ENCODE results near the gene LTN1. TPM values are rescaled to one million over a fixed set of nuclear protein-coding genes. Genes with fewer than 3 reads are reported as not detected.
"Not testable (repeated sequence)": the region's sequence is repeated elsewhere in the genome, so short reads cannot be mapped to it uniquely, and the experiment has no call there.

The LTN1 gene
- total RNA-seq, 1 donor from 2014 or later, result 18.1 TPM

- no peak for DNase-seq
- intact Hi-C loops (cut with micrococcal nuclease), result no loop called here
- ATAC-seq, result no peak
These were observed 56.6 kb downstream of the LTN1 start for GRCh38 chr21:28936036-28936435.

- ATAC-seq, result no peak
- DNase-seq, result no peak
- intact Hi-C loops (cut with micrococcal nuclease), result no loop called here
These were observed 60.0 kb downstream of the LTN1 start for GRCh38 chr21:28932717-28933116.

DNA sequence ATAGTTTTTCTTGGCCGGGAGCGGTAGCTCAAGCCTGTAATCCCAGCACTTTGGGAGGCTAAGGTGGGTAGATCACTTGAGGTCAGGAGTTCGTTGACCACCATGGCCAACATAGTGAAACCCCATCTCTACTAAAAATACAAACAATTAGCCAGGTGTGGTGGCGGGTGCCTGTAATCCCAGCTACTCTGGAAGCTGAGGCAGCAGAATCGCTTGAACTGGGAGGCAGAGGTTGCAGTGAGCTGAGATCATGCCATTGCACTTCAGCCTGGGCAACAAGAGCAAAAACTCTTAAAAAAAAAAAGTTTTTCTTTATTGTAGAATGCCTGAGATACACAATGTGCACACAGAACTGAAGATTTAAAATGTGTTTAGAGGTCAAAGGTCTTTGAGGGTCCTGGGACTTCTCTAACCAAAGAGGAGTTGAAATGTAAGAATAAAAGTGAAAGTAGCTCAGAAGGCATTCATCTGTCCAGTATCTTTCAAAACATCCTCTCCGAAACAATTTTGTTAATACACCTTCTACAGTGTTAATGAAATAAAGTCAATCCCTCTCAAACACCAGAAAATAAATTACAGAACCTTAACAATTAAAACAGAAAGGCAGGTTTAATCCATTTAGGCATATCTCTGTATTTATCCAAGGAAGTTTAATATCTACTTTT, 60.8 kb downstream of the LTN1 start:
- ATAC-seq; intact Hi-C loops (cut with micrococcal nuclease); DNase-seq: not testable (repeated sequence)

DNA sequence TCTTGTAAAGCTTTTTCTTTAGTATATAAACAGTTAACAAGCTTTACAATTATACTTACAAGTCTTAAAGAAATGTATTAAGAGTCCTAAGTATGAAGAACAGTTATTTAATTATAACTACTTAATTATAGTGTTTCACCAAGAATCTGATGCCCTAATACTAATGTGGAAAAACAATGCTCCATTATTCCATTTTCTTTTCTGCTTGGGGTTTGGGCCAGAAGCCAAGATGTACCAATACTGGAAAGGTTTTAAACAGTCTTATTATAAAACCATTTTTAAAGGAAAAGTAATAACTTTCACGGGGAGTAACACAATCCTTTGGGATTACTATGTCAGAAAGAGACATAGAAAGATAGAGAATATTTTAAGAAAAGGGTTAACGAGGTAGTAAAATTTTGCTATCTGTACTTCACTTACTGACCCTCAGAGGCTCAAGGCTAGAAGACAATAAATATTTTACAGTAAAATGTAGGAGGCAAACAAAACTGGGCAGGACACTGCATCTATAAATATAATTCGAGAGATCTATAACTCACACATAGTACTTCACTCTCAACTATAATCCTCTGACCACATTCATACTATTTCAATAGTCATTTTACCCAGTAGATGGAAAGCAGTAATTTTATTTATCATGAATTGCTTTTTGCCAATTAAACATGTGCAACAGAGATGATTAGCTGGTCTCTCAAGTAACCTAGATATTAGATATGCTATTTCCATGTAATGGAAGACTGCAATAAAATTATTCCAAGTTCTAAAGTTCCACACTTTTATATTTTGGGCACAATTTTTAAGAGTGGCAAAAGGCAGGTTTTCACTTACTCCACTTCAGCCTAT, 63.9 kb downstream of the LTN1 start:
- ATAC-seq, result no peak
- no peak for DNase-seq
- intact Hi-C loops (cut with micrococcal nuclease), result no loop called here

DNA sequence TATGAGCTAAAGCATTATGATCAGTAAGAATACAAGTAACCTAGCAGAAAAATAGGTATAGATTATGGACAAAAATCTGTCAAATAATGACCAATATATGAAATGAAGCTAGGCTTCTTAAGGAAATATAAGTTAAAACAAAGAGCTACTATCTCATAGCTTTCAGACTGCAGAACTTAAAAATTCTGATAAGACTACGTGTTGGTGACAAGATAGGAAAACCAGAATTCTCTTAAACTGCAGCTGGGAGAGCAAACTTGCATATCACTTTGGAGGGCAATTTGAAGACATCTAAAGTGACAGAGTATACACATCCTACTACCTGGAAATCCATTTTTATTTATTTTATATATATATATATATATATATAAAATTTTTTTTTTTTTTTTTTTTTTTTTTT, 65.5 kb downstream of the LTN1 start:
- DNase-seq, result no peak
- no peak for ATAC-seq
- intact Hi-C loops (cut with micrococcal nuclease), result no loop called here

GRCh38 chr21:28923439-28923975, 69.2 kb downstream of the LTN1 start:
- intact Hi-C loops (cut with micrococcal nuclease), result no loop called here
- no peak for DNase-seq
- no peak for ATAC-seq

- ATAC-seq (no peak), DNase-seq (no peak)
- intact Hi-C loops (cut with micrococcal nuclease), result no loop called here
These were observed 70.3 kb downstream of the LTN1 start for GRCh38 chr21:28922368-28922767.

DNA sequence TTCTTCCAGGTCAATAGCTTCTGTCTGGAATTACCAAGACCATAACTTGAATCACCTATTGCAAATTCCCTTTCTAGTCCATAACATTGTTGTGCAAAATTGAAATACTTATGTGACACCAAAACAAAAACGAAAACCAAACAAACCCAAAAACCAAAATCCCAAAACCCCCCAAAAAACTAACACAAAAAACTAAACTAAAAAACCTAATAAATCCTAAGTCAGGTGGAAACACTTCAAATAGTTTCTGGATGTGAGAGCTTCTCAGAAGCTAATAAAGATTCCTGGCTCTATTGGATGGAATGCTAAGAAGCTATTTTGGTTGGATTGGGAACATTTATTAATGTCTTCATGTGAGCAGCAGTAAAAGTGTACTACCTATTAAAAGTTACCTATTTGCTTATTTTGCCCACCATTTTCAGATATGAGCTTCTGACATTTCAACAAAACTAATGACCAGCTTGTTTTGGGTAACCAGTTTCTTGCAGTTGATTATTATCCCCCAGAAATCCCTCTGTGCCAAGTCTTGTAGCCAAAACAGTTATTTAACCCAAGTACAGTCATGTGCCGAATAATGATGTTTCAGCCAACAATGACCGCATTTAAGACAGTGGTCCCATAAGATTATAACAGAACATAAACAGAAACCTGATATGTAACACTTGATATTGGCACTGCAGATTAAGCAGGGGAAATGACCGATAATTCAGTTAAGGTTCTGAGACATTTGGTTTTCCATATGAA, 76.4 kb downstream of the LTN1 start:
- intact Hi-C loops (cut with micrococcal nuclease), result no loop called here
- ATAC-seq (no peak), DNase-seq (no peak)

- intact Hi-C loops (cut with micrococcal nuclease), result no loop called here
- ATAC-seq, result no peak
- DNase-seq, result no peak
These were observed 79.6 kb downstream of the LTN1 start for GRCh38 chr21:28913071-28913470.

- intact Hi-C loops (cut with micrococcal nuclease), result no loop called here
- ATAC-seq, result no peak
- DNase-seq, result no peak
These were observed 82.3 kb downstream of the LTN1 start for GRCh38 chr21:28910280-28910887.

DNA sequence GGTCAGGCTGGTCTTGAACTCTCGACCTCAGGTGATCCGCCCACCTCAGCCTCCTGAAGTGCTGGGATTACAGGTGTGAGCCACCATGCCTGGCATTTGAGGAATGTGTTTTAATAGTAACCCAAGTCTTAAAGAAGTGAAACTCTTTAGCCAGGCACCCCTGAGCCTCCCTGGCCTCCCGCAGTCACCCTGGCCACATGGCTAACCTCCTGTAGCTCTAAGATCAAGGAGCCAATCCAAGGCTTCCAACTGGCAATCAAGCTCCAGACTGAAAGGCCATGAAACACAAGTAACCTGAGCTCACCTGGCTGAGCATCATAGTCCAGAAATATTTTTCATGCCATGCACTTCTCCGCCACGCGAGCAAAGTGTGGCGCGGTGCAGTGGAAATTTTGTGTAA, 84.3 kb downstream of the LTN1 start:
- DNase-seq (no peak), ATAC-seq (no peak)
- intact Hi-C loops (cut with micrococcal nuclease), result no loop called here

DNA sequence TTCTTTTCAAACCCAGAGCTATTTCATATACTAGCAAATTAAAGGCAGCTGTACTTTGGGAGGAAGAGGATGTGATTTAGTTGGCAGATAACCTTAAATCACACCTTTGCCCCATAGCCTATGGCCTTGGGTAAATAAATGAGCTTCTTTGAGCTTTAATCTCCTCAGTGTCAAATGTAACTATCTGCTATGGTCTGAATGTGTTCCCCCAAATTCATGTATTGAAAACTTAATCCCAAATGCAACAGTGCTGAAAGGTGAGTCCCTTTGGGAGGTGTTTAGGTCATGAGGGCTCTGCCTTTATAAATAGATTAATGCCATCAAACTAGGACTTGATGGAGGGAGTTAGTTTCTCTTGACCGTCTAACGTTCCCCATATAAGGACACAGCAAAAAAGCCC, 85.8 kb downstream of the LTN1 start:
- ATAC-seq (no peak), DNase-seq (no peak)
- intact Hi-C loops (cut with micrococcal nuclease), result no loop called here

- intact Hi-C loops (cut with micrococcal nuclease), result no loop called here
- DNase-seq (no peak), ATAC-seq (no peak)
These were observed 86.4 kb downstream of the LTN1 start for GRCh38 chr21:28906236-28906635.

- no peak for ATAC-seq
- no peak for DNase-seq
- intact Hi-C loops (cut with micrococcal nuclease), result no loop called here
These were observed 87.7 kb downstream of the LTN1 start for GRCh38 chr21:28904961-28905435.

- intact Hi-C loops (cut with micrococcal nuclease), result no loop called here
- ATAC-seq, result no peak
- no peak for DNase-seq
These were observed 89.2 kb downstream of the LTN1 start for GRCh38 chr21:28903448-28903847.

- intact Hi-C loops (cut with micrococcal nuclease), result no loop called here
- DNase-seq (no peak), ATAC-seq (no peak)
These were observed 92.2 kb downstream of the LTN1 start for GRCh38 chr21:28900481-28900880.

DNA sequence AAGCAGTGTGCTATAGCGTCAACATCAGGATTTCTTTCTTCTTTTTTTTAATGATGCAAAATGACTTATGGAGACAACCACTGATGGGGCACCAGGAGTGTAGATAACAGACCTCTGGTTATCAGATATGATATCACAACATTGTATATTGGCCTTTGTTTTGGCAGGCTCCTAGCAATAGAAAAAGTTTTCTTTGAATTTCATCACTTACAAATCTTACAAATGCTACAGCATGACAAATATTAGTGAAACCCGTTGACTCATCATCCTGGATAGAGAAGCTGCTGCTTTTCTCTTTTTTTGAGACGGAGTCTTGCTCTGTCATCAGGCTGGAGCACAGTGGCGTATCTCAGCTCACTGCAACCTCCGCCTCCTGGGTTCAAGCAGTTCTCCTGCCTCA, 92.9 kb downstream of the LTN1 start:
- no peak for DNase-seq
- no peak for ATAC-seq
- intact Hi-C loops (cut with micrococcal nuclease), result no loop called here

GRCh38 chr21:28899220-28899619, 93.5 kb downstream of the LTN1 start:
- DNase-seq, result no peak
- intact Hi-C loops (cut with micrococcal nuclease), result no loop called here
- no peak for ATAC-seq

DNA sequence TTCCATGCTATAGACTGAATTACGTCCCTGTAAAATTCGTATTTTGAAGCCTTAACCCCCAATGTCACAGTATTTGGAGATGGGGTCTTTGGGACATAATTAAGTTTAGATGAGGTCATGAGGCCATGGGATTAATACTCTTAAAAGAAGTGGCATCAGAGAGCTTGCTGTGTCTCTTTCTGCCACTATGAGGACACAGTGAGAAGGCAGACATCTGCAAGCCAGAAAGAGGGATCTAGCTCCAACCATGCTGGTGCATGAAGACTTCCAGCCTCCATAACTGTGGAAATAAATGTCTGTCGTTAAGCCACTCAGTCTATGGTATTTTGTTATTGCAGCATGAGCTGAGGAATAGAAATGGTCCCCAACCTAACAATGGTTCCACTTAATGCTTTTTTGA, 99.0 kb downstream of the LTN1 start:
- intact Hi-C loops (cut with micrococcal nuclease), result no loop called here
- ATAC-seq (no peak), DNase-seq (no peak)

Data from left ventricle myocardium superior (tissue), 1 donor.